Glomerular visceral epithelial cell (primary cell): Measurements from ENCODE around the gene GPNMB.
A peak's percentile ranks its signal among the peaks of the same experiment; 100 is the strongest.

Source experiments
- DNase-seq: peaks from one replicate; pipeline ENCODE4 v3.0.0-alpha.2; 2016; ENCODE audit errors: extremely low spot score

Gene GPNMB

DNA sequence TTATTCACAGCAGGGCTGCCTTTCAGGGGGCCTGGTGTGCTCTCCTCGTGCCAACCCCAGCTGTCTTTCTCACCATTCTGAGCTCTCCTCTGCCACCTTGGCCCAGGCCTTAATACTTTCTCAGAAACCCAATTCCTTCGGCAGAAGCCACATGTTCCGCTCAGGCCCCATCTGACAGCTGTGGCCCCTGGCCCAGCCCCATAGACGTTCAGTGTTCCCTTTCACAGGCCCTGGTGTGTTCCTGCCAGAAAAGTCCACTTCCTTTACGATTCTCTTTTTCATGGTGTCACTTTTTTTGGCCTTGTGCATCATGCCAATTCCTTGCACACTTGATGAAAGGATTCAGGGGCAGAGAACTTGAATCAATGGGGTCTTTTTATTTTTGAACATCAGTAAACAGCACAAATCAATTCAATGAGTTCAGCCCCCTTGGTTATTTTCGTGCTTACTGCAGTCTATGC, 15.9 kb upstream of the GPNMB start:
- no peak for DNase-seq

DNA sequence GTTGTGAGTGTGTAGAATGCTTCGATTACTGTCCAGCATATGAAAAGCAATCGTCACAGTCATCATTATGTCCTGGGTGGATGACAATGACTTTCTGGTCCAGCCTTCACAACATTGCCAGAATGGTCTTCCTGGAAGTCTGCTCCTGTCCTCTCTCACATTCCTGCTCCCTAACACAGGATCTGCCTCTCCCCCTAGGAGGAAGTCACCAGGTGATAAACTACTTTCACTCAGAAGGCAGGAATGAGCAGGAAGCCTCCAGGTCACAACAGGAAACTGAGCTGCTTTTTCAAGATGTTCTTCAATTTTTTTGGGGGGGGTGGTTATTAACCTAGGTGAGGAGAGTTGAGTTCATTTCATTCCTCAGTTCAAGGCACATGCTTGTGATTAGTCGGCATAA, 13.6 kb upstream of the GPNMB start:
- DNase-seq: no peak

DNA sequence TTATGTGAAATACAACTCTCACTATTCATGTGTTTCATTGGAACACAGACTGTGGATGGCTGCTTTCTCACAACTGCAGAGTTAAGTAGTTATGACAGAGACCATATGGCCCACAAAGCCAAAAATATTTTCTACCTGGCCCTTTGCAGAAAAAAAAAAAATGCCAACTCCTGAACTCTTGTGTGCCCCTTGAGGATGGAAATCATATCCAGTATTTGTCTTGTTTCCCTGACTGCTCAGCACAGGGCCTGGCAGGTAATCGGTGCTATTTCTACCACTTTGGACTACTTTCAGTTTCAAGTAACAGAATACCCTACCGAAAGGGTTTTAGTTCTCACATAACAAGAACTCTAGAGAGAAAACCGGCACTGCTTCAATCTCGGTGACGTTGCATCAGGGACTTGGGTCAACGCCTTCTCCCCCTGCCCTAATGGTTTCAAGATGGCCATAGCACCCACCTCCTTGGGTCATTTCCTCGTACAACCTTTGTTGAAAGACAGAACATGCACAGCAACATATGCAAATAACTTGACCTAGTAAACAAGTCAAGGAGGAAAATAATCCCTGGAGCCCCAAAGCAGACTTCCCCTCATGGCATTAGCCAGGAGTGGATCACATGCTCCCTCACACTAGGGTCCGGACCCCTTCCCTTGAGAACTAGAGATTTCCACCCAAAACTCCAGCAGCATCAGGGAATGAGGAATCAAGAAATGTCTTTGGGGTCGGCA, 11.8 kb upstream of the GPNMB start:
- no peak for DNase-seq

DNA sequence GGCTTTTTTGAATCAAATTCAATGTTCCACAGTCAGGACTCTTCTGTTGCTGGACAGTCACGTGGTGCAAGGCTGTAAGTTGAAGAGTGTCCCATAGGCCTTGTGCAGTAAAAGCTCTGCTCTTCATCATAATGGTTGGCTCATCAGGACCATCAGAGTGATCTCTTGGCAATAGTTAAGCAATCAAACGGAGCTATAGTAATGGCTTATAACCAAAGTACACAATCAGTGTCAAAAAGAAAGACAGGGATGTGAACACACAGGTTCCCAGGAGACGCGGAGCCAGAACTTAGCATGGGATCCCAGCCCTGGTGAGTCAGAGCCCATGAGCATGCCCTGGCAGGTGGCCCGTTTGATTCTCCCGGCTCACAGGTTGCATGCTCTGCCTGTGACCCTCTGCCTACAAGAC, 10.8 kb upstream of the GPNMB start:
- peak; percentile 60 for DNase-seq

DNA sequence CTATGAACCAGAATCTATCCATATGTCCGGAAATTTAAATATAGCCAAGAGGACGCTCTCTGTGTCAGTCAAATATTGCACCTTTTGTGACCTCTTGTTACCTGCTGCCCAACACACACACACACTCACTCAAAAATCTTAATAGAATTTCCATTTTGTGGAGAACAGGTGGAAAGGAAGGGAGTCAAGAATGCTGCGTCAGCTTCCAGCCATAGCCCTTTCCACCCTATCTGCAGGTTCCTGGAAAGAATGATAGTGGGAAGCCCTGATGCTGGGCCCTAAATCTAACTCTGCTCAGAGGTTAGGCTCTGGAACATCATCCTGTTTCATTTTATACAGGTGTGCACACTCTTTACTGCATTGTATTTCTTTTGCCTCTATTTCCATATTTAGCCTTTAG, 9.6 kb upstream of the GPNMB start:
- no peak for DNase-seq

DNA sequence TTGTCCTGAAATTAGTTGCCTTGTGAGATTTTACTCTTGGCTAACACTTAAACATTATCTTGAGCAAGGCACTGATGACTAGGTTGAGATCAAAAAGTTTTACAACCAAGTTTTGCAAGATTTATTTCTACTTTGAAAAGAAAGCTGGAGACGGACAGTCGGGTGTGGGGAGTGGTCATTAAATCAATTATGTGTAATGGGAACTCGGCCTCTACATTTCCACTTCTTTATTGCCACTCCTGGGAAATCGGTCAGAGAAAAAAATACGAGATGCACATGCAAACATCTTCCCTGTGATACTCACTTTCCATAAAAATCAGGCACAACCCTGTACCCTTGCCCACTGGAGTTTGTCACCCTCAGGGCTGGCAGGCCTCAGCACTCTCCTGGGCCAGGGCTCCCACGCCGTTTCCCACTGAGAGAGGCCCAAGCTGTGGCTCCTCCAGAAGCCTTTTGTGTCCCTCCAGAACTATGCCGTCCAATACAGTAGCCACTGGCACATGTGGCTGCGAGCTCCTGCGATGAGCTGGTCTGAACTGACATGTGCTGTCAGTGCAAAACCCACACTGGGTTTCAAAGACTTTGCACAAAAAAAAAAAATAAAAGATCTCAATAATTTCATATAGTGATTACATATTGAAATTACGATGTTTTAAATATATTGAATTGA, 7.5 kb upstream of the GPNMB start:
- no peak for DNase-seq

DNA sequence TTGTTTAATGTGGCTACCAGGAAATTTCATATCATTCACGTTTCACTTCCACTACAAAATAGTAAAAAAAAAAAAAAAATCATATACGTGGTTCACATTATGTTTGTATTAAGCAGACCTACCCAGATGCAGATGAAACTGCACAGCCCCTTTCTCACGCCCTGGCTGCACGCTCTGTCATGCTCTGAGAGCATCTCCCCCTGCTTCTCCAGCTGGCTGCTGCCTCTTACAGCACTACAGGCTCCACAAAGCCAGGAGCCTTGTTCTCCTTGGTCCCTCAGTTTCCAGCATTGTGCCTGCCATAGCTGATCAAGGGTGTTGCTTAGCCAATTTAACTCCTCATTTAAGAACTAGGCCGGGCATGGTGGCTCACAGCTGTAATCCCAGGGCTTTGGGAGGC, 6.9 kb upstream of the GPNMB start:
- no peak for DNase-seq

DNA sequence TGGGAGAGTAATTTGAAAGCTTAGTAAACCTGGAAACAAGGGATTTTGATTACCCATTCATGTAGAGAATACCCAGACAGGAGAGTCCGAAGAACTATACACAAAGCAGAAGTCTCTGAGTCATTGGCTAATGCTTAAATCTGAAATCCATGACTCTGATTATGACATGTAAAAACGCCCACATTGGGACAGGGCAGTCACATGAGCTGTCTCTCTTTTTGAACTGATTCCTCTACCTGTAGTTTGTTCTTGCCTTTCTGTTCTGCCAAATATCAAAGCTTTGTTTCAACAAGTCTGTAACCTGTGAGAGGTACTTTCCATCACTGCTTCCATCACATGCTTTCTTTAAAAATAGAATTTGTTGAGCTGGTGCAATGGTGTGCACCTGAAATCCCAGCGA, 4.3 kb upstream of the GPNMB start:
- no peak for DNase-seq

DNA sequence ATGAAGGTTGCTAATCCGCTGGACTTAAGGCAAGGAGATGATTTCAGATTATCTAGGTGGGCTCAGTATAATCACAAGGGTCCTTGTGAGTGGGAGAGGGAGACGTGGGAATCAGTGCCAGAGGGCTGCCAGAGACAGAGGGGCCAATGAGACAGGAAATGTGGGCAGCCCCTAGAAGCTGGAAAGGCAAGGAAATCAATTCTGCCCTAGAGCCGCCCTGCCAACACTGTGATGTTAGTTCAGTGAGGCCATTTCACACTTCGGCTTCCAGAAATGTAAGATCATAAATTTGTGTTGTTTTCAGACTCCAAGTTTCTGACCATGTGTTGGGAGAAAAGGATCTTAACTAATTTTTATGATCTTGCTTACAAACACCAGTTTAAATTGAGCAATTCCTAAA, 3.6 kb upstream of the GPNMB start:
- DNase-seq: no peak

DNA sequence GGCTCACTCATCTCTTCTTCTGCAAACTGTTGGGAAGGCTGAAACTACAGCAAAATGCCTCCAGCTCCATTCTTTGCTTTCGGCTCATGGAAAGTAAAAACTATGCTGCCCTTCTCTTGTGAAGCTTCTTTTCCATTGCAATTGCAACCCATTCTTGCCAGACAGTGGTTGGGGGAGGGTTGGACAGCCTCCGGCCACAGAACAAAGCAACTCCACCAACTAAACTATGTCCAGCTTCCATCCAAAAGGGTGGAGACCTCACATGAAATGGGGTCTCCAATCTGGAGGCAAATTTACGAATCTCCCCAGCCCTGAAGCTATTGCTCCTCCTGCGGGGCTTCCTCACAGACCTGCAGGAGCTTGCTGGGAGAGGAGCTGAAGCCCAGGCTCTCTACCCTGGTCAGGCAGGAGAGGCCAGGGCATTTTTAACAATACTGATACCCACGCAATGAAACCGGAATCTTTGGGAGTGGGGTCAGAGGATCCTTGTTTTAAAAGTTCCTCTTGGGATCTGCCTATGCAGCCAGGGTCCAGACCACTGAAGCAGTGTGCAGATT, 549 bp downstream of the GPNMB start:
- DNase-seq: no peak

DNA sequence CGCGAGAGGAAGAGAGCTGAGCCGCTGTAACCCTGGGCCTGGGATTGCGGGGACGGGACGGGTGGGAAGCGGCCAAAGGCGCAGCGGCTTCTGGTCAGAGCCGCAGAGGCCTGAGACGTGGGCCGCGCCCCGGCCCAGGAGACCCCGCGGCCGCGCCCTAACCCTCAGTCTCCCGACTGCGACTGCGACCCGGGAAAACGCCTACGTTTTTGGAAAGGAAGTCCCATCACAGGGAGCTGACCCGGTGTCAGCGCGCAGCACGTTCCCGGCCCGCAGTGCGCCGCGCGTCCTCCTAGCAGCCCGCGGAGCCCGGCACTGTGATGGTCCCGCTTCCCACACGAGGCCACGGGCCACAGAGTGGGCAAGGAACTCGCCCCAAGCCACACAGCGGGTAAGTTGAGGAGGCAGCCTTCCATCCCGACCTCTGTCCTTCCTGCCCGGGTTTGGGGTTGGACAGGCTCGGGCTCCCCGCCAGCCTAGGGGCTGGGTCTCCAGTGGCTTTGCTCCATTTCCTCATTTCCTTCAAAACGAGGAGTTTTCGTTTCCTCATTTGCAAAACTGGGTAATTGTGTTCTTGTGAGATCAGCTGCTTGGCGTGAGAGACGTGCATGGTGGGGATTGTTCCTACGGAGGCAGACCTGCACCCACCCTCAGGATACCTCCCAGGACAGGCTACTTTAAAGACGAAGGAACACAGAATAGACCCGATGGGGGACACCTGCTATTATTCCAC, 1.2 kb downstream of the GPNMB start:
- DNase-seq: no peak

DNA sequence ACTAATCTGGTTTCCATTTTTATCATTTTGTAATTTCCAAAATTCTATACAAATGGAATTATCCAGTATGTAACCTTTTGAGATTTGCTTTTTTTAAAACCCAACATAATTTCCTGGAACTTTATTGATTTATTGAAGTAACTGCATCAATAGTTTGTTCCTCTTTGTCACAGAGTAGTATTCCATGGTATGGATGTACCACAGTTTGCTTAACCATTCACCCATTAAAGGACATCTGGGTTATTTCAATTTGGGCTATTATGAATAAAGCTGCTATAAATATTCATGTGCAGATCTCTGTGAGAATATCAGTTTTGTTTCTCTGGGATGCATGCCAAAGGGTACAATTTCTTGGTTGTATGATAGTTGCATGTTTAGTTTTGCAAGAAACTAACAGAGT, 2.9 kb downstream of the GPNMB start:
- DNase-seq: no peak

DNA sequence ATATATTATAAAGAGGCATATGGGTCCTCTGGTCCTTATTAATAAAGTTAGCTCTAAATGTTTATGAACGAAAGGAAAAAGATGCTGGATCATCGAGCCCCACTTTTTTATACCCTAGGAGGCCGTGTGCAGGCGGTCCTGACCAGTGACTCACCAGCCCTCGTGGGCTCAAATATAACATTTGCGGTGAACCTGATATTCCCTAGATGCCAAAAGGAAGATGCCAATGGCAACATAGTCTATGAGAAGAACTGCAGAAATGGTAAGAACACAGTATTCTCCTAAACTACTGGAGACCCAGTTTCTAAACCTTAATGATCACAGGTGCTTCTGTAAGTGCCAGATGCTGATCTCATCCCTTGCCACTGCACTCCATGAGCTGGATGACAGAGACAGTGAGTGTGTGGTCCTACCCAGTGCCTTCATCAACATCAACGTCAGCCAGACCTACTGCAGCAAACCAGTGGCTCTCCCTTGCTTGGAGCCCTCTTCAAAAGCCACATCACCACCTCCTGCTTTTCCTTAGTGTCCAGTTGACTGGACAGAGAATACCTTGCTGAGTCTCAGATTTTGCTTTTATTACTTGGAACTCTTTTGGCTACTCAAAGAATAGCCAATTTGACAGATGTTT, 7.6 kb downstream of the GPNMB start:
- no peak for DNase-seq

DNA sequence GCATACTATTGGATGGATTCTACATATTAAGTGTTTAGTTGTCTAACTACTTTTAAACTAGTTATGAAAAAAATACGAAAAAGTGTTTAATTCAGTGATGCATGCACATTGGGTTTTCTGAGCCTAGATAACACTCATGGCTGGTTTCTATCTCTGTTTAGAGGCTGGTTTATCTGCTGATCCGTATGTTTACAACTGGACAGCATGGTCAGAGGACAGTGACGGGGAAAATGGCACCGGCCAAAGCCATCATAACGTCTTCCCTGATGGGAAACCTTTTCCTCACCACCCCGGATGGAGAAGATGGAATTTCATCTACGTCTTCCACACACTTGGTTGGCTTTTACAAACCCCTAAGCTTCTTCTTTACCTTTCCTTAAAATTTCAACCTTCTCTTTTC, 10.2 kb downstream of the GPNMB start:
- no peak for DNase-seq

DNA sequence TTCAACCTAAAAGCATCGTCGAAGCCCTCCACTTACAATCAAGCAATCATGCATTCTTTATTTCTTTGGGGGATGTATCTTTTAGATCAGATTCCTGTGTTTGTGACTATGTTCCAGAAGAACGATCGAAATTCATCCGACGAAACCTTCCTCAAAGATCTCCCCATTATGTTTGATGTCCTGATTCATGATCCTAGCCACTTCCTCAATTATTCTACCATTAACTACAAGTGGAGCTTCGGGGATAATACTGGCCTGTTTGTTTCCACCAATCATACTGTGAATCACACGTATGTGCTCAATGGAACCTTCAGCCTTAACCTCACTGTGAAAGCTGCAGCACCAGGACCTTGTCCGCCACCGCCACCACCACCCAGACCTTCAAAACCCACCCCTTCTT, 13.8 kb downstream of the GPNMB start:
- DNase-seq: no peak

DNA sequence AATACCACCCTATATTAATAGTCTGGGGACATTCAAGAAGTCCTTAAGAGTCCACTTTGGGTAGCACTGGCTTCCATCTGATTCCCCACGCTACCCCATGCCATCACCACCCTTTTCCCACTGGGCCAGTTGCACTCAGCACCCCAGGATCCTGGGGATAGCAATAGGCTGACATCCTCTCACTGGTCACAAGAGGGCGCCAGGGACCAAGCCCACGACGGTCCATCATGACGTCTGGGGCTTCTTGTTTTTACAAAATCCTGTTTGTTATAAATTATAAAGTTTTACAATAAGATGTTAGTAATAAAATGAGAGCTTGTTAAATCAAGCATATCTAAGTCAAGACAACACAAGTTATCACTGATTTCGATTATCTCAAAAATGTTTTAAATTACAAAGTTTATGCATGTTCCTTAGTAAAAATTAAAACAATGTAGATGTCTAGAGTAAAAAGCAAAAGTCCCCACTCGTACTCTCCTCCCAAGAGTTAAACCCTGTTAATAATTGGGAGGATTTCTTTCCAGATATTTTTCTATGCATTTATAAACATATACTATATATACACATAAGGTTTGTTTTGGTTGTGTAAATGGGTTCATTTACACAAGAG, 15.4 kb downstream of the GPNMB start:
- DNase-seq: peak; percentile 69

DNA sequence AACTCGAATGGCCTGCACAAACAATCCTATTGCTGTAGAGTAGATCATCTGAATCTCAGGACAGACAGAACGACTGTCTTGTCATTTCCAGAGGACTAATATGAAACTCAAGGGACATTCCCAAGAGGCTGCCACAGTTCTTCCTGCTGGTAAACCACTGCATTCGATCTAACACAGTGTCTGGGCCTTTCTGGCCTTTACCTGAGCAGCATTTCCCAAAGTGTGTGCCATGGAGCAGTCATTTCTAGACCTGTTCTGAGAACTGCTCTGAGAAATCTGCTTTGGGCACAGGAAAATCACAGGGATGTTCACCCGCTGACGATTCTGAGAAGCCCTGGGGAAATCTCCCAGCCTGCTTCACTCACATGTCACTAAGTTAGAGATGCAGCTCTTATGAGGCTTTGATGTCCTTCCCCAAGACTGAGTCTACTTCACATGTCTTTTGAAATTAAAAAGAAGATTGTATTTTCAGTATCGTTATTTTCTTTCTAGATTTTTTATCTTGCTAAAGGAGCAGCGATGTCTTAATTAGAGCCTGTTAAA, 18.4 kb downstream of the GPNMB start:
- no peak for DNase-seq

DNA sequence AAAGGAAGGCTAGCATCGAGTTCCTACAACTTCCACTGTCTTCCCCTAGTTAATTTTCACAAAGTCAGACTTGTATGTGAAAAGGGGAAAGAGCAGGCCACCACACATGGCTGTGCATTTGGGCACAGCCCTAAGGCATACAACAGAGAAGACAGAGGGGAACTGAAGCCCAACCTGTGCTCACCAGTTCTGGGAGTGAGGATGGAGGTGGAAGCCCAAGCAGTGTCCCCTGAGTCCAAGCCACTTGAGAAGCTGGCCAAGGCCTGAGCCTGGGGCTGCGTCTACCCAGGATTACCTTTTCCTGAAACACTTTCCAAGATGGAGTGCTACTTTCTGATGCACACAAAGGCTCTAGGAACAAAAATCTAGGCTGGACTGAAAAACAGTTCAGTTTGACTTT, 20.3 kb downstream of the GPNMB start:
- DNase-seq: no peak

DNA sequence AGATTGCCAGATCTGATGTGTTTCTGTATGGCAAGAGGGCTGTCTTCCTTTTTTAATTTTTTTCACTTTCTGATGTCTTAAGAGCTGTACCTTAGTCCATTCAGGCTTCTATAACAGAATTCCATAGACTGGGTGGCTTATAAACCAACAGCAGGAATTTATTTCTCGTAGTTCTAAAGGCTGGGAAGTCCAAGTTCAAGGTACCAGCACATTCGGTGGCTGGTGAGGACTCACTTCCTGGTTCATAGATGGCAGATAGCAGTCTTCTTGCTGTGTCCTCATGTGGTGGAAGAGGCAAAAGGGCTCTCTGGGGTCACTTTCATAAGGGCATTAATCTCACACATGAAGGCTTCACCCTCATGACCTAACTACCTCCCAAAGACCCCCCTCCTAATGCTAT, 20.8 kb downstream of the GPNMB start:
- no peak for DNase-seq

DNA sequence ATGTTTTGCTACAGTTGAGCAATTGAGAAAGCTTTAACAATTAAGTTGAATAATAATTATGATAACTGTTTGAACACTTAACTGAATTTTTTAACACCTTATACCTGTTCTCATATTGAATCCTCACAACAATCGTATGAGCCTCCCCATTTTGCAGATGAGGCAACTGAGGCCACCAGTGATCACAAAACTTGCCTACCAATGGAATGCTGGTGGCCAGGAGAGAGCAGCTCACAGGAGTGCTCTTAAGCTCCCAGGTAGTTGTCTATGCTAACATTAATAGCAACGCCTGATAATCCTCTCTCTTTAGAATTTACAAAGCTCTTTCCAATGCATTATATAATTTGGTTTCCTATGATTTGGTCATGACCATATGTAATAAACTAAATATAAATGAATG, 21.6 kb downstream of the GPNMB start:
- DNase-seq: no peak

DNA sequence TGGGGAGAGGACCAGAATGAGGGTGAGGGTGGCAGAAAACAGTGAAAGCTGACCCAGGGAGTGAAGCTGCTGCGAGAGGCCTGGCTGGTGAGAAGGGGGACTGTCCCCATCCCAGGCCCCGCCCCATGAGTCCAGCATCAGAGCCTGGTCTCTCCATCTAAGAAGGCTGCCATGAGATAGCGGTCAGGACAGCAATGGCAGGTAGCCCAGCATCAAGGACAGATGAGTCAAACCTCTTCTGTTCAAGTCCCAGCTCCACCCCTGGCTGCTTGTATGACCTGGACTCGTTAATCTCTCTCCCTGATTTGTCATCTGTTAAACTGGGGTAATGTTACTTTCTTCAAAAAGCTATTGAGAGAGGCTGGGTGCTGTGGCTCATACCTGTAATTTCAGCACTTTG, 22.2 kb downstream of the GPNMB start:
- DNase-seq: no peak

DNA sequence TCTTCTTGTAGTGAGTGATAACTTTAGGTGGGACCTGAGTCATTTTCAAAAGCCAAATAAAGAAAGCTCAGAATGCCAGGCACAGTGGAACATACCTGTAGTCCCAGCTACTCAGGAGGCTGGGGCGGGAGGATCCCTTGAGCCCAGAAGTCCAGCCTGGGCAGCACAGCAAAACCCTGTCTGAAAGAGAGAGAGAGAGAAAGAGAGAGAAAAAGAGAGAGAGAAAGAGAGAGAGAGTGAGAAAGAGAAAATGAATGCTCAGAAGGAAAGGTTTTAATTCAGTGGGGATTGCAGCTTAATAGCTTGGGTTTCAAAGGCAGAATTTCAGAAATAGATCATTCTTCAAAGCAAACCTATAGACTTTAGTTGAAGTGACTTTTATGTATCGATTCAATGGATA, 25.7 kb downstream of the GPNMB start:
- no peak for DNase-seq
